A549 (cell line): ENCODE results near the gene SIRT6.

Experiments used
- FOSL2 ChIP-seq, 2 experiments: fragments of 450-650 bp in 1 of 2; fragments of >200 bp in 1 of 2; sonication (Bioruptor Twin) in 1 of 2; formaldehyde crosslinking; IDR thresholded peaks; 2 replicates each; pipeline versions ENCODE4 v1.5.0 to v1.6.1; 2016 to 2020; ENCODE audit warnings: mild to moderate bottlenecking in 1 of 2, moderate library complexity in 1 of 2
- POLR2A ChIP-seq: IDR thresholded peaks from 2 replicates; pipeline ENCODE4 v1.6.1; 2012; ENCODE audit warnings: mild to moderate bottlenecking, low read length

DNA sequence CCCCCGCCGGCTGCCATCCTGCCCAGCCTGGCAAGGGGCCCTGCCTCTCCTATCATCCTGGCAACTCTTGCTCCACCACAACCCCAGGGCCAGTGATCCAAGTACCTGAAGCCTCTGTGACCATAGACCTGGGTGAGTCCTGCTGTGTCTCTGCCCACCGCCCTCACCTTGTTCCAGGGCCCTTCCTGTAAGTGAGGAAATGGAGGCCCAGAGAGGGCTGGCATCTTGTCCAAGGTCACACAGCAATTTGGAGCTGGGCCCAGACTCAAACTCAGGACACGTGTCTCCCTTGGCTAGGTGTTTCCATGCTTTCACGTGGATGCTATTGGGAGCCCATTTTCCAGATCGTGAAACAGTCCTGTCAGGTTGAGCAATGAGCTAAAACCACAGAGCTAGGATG lies 25.2 kb downstream of the SIRT6 start:
- TF ChIP-seq POLR2A (no peak), FOSL2 (IDR thresholded peaks at IDR 0.05) (no peak), FOSL2 (CRISPR knock-in tag; IDR thresholded peaks at IDR 0.05) (no peak)
